Astrocyte of the spinal cord (primary cell): ENCODE measurements around the gene OR4B1.
A peak's percentile ranks its signal among the peaks of the same experiment; 100 is the strongest.

Experiments used
- DNase-seq: peaks from one replicate; pipeline ENCODE4 v3.0.0; 2011; ENCODE audit warnings: low read depth, low spot score
- H3K4me3 ChIP-seq: 2 replicates; pipeline ENCODE4 v1.5.1; 2011; ENCODE audit warnings: low read depth, mild to moderate bottlenecking, low read length, moderate library complexity
- in situ Hi-C: cut with HindIII; loops from 2 replicates; pipeline ENCODE4 v1.10.0; 2017; ENCODE audit warnings: low sequenced_read_pairs
- TF ChIP-seq, protein P1 (sequence below): IDR thresholded peaks from 2 replicates; pipeline ENCODE4 v1.5.1; 2012; ENCODE audit warnings: low read depth, mild to moderate bottlenecking, low read length, inconsistent platforms

Gene OR4B1, protein sequence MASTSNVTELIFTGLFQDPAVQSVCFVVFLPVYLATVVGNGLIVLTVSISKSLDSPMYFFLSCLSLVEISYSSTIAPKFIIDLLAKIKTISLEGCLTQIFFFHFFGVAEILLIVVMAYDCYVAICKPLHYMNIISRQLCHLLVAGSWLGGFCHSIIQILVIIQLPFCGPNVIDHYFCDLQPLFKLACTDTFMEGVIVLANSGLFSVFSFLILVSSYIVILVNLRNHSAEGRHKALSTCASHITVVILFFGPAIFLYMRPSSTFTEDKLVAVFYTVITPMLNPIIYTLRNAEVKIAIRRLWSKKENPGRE

DNA sequence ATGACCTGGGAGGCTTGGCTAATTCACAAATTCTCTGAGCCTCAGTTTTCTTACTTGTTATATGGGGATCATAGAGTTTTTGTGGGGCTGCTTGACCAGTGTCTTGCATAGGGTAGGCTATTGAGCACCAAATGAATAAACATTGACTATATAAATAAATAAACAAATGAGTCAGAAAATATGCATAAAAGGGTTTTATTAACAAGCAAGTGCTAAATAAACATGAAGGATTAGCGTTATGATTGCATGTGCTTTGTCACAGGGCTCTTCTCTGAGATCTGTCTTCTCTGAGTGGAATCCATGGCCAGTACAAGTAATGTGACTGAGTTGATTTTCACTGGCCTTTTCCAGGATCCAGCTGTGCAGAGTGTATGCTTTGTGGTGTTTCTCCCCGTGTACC, at the start of gene OR4B1:
Gene OR4B1, plus strand, starts transcription at position 301 of the 400 bp plus-strand sequence. Its CDS starts 0 bp downstream, at position 301.
- in situ Hi-C loops, result no loop called here
- TF ChIP-seq, protein P1, sequence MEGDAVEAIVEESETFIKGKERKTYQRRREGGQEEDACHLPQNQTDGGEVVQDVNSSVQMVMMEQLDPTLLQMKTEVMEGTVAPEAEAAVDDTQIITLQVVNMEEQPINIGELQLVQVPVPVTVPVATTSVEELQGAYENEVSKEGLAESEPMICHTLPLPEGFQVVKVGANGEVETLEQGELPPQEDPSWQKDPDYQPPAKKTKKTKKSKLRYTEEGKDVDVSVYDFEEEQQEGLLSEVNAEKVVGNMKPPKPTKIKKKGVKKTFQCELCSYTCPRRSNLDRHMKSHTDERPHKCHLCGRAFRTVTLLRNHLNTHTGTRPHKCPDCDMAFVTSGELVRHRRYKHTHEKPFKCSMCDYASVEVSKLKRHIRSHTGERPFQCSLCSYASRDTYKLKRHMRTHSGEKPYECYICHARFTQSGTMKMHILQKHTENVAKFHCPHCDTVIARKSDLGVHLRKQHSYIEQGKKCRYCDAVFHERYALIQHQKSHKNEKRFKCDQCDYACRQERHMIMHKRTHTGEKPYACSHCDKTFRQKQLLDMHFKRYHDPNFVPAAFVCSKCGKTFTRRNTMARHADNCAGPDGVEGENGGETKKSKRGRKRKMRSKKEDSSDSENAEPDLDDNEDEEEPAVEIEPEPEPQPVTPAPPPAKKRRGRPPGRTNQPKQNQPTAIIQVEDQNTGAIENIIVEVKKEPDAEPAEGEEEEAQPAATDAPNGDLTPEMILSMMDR, result no peak
- no peak for DNase-seq

DNA sequence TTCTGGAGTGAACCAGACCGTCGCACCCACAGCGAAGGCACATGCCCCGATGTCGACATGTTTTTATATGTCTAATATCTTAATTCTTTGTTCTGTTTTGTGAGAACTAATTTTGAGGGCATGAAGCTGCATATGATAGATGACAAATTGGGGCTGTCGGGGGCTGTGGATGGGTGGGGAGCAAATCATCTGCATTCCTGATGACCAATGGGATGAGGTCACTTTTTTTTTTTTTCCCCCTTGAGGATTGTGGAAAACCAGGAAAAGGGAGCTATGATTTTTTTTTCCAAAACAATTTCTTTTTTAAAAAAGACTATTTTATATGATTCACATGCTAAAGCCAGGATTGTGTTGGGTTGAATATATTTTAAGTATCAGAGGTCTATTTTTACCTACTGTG, 49.2 kb upstream of the OR4B1 start:
- H3K4me3 ChIP-seq, result no peak overlapping the region
- DNase-seq, result no peak
- in situ Hi-C loops, result no loop called here
- TF ChIP-seq, protein P1, result no peak

More for the DNA sequence above, at the start of gene OR4B1:
- no peak within 1 kb of the TSS for H3K4me3 ChIP-seq

DNA sequence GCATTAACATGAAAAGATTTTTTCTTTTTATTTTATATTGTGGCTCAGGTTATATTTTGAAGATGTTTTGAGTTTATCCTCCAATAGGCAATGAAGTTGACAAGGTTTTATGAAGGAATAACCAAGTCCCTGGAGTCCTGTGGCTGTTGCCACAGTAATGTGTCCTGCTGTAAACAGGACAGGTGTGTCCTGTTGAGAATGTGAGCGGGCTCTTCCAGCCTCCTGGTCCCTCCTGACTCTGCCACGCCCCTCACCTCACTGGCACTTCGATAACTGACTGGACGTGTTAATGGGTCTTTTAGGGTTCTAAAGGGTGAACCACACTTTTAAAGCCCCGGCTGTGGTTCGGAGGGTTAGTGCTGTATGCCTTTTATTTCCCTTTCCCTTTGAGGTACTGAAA, 47.8 kb upstream of the OR4B1 start:
- TF ChIP-seq, protein P1, result no peak
- in situ Hi-C loops, result no loop called here
- H3K4me3 ChIP-seq, result no peak overlapping the region
- DNase-seq, result no peak

DNA sequence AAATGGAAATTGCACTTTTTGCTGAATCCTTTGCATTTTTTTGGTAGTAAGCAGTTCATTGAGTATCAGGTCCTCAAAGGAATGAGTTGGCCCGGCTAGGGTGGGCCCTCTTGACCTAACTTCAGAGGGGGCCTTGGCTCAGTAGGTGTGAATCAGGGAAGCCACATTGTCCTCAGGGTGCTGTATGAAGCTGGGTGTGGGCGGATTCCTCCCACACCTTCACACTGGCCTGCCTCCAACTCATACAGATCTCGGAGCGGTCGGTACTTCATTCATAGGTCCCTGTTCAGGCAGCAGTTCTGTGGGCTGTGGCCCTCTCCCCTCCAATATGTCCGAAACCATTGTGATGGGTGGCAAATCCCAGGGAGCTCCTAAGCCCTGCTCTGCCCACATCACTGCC, 47.4 kb upstream of the OR4B1 start:
- DNase-seq, result no peak
- in situ Hi-C loops, result no loop called here
- TF ChIP-seq, protein P1, result no peak
- no peak overlapping the region for H3K4me3 ChIP-seq

DNA sequence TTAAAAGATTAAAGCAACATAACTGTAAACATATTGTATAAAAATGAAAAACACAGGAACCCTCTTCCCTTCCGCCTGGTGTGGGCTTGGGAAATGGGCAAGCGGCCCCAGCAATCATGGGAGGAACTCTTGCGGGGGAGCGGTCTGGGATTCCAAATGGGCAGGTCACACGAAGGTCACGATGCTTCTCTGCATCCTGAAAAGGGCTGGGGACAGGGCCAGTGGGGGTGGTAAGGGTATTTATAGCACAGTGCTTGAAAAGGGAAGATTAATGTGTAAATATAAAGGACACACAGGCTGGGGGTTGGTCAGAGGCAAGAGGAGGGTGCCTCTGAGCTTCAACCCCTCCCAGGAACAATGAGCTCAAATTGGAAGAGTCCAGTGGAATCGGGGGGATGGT, 46.9 kb upstream of the OR4B1 start:
- H3K4me3 ChIP-seq, result no peak overlapping the region
- DNase-seq, result no peak
- TF ChIP-seq, protein P1, result no peak
- in situ Hi-C loops, result no loop called here

DNA sequence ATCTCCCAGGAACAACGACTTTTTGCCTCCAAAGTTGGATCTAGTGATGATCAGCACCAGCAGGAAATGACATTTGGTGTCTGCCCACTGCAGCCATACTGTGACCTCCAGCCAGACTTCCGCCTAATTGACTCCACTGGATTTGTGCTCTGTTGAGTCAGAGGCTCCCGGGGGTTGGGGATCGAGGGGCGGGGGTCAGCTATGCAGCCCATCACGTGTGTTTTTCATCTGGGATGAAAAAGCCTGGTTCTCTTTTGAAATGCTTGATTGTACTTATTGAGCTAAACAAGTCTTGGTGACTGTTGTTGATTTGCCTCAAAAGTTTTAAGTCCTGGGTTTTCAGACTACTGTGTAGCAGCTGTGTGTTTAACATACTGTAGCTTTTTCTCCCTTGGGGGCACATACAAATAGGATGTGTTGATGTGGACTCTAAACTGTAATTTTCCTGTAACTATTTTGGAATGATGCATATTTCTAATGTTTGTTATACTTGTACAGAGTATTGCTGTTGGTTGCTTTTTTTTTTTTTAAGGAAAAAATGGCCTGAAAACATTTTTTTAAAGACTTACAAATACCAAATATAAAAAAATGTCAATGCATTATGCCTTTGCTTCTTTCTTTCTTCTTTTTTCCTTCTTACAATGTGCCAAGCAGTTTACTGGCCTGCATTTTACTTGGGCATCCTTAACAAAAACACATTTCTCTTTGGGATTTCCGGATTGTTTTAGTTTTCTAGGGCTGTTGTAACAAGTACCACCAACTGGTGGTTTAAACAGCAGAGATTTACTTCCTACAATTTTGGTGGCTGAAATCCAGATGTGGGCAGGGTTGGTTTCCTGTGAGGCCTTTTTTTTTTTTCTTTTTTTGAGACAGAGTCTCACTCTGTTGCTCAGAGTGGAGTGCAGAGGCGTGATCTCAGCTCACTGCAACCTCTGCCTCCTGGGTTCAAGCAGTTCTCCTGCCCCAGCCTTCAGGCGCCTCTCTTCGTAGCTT, 46.1 kb upstream of the OR4B1 start:
- TF ChIP-seq, protein P1, result no peak
- DNase-seq, result peak; percentile 44
- H3K4me3 ChIP-seq, result no peak overlapping the region
- in situ Hi-C loops, result no loop called here
